Activated naive CD8-positive, alpha-beta T cell treated with anti-CD3 and anti-CD28 coated beads for 36 hours (primary cell): ENCODE data around the gene GPC5. TPM values are rescaled to one million over a fixed set of nuclear protein-coding genes. Genes with fewer than 3 reads are reported as not detected.

Experiments used
- DNase-seq: peaks from one replicate; pipeline ENCODE4 v3.0.0; 2021
- H3K27ac Mint-ChIP-seq: one replicate; pipeline ENCODE4 v1.8.0; 2022; ENCODE audit warnings: mild to moderate bottlenecking, moderate library complexity, mixed read lengths
- H3K27me3 Mint-ChIP-seq: one replicate; pipeline ENCODE4 v1.8.0; 2022; ENCODE audit warnings: mild to moderate bottlenecking, mixed read lengths
- H3K36me3 Mint-ChIP-seq: one replicate; pipeline ENCODE4 v1.8.0; 2021; ENCODE audit warnings: mild to moderate bottlenecking, mixed read lengths
- H3K4me1 Mint-ChIP-seq: one replicate; pipeline ENCODE4 v1.8.0; 2021; ENCODE audit warnings: mixed read lengths
- H3K4me3 Mint-ChIP-seq: one replicate; pipeline ENCODE4 v1.8.0; 2022; ENCODE audit warnings: mild to moderate bottlenecking, moderate library complexity, mixed read lengths
- H3K9me3 Mint-ChIP-seq: one replicate; pipeline ENCODE4 v1.8.0; 2022; ENCODE audit warnings: mixed read lengths
- total RNA-seq, 2 experiments: library from RNA; stranded (reverse); gene quantifications; one replicate each; pipeline ENCODE4 v1.2.3, GENCODE V29; 2021

Gene GPC5
- total RNA-seq, 2 experiments from 2014 or later = 0.23 TPM; not detected in 1

- Mint-ChIP-seq H3K36me3 (no peaks in the 10 kb centered on the region), H3K4me1 (no peaks in the 10 kb centered on the region), H3K27me3 (no peaks in the 10 kb centered on the region), H3K27ac (no peak overlapping the region), H3K4me3 (no peak overlapping the region), H3K9me3 (no peaks in the 10 kb centered on the region)
- DNase-seq = no peak
These were observed 414.8 kb downstream of the GPC5 start for GRCh38 chr13:91813253-91813652.

- Mint-ChIP-seq H3K27me3 (no peaks in the 10 kb centered on the region), H3K27ac (no peak overlapping the region), H3K4me1 (no peaks in the 10 kb centered on the region), H3K9me3 (no peaks in the 10 kb centered on the region), H3K36me3 (no peaks in the 10 kb centered on the region), H3K4me3 (no peak overlapping the region)
- no peak for DNase-seq
These were observed 417.9 kb downstream of the GPC5 start for GRCh38 chr13:91816263-91816807.

GRCh38 chr13:91817250-91817649 lies 418.8 kb downstream of the GPC5 start:
- Mint-ChIP-seq H3K36me3 (no peaks in the 10 kb centered on the region), H3K4me3 (no peak overlapping the region), H3K27me3 (no peaks in the 10 kb centered on the region), H3K9me3 (no peaks in the 10 kb centered on the region), H3K27ac (no peak overlapping the region), H3K4me1 (no peaks in the 10 kb centered on the region)
- no peak for DNase-seq

GRCh38 chr13:91824416-91824815 lies 426.0 kb downstream of the GPC5 start:
- H3K4me1 Mint-ChIP-seq = no peaks in the 10 kb centered on the region
- H3K27me3 Mint-ChIP-seq = no peaks in the 10 kb centered on the region
- H3K9me3 Mint-ChIP-seq = peaks cover 6% of the 10 kb centered on the region
- no peak overlapping the region for H3K4me3 Mint-ChIP-seq
- no peak overlapping the region for H3K27ac Mint-ChIP-seq
- no peak for DNase-seq
- H3K36me3 Mint-ChIP-seq = no peaks in the 10 kb centered on the region

- peaks cover 9% of the 10 kb centered on the region for H3K9me3 Mint-ChIP-seq
- no peak overlapping the region for H3K27ac Mint-ChIP-seq
- no peaks in the 10 kb centered on the region for H3K36me3 Mint-ChIP-seq
- H3K4me1 Mint-ChIP-seq = no peaks in the 10 kb centered on the region
- no peak overlapping the region for H3K4me3 Mint-ChIP-seq
- H3K27me3 Mint-ChIP-seq = no peaks in the 10 kb centered on the region
- no peak for DNase-seq
These were observed 427.1 kb downstream of the GPC5 start for GRCh38 chr13:91825516-91825915.

DNA sequence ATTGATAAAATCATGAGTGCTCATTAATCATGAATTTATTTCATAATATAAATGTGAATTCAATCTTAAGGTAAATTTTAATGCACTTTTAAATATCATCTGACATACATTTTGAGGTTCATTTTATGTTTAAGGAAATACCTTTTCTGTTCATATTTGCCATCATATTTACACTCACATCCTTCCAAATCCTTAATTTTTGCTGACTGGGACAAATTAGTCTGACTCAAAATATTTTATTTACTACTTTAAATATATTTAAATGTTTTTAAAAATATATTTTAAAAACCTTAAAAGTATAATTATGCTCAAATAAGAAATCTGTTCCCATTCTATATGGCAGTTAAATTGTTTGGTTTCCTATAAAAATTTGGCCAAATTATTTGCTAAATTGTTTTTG lies 438.1 kb downstream of the GPC5 start:
- no peak for DNase-seq
- Mint-ChIP-seq H3K27me3 (no peaks in the 10 kb centered on the region), H3K36me3 (no peaks in the 10 kb centered on the region), H3K9me3 (no peaks in the 10 kb centered on the region), H3K27ac (no peak overlapping the region), H3K4me1 (no peaks in the 10 kb centered on the region), H3K4me3 (no peak overlapping the region)

DNA sequence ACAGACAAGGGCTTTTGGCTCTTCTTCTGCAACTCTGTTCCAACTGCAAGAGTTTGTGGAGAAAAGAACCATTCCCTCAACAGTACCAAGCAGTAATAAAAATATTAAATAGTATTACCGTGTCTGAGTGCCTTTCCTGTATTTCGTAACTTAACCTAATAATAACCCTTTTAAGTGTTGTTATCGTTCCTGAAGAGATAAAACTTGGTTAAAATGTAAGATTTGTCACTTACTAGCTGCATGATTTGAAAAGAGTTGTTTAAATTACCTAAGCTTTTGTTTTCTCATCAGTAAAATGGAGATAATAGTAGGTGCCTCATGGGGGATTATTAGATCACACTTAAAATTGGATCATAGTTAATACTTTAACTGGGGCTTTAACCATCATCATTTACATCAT lies 447.2 kb downstream of the GPC5 start:
- Mint-ChIP-seq H3K27ac (no peak overlapping the region), H3K36me3 (no peaks in the 10 kb centered on the region), H3K9me3 (peaks cover 3% of the 10 kb centered on the region)

DNA sequence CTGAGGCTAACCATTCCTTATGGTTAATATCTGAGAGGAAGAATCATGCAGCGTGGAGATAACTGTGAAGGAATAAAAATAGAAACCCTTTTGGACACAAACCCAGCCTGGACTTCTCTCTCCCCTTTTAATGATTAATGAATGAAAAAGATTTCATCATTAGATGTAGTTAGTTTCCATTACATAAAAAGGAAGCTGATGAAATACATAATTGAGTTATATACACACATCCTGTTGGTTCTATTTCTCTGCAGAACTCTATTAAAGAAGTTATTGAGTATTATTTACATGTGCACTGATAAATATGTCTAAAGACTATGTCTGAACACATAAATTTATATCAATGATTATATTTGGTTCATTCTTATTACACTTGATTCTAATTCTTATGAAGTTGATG lies 465.3 kb downstream of the GPC5 start:
- Mint-ChIP-seq H3K4me3 (no peak overlapping the region), H3K27me3 (no peaks in the 10 kb centered on the region), H3K4me1 (no peaks in the 10 kb centered on the region), H3K36me3 (no peaks in the 10 kb centered on the region), H3K27ac (no peak overlapping the region), H3K9me3 (peaks cover 2% of the 10 kb centered on the region)
- DNase-seq = no peak

More for the DNA sequence above, 447.2 kb downstream of the GPC5 start:
- H3K27me3 Mint-ChIP-seq = no peaks in the 10 kb centered on the region
- H3K4me3 Mint-ChIP-seq = no peak overlapping the region
- no peak for DNase-seq
- no peaks in the 10 kb centered on the region for H3K4me1 Mint-ChIP-seq

- Mint-ChIP-seq H3K4me3 (no peak overlapping the region), H3K27me3 (no peaks in the 10 kb centered on the region), H3K36me3 (no peaks in the 10 kb centered on the region), H3K4me1 (no peaks in the 10 kb centered on the region), H3K27ac (no peak overlapping the region), H3K9me3 (no peaks in the 10 kb centered on the region)
- no peak for DNase-seq
These were observed 469.9 kb downstream of the GPC5 start for GRCh38 chr13:91868351-91868750.

DNA sequence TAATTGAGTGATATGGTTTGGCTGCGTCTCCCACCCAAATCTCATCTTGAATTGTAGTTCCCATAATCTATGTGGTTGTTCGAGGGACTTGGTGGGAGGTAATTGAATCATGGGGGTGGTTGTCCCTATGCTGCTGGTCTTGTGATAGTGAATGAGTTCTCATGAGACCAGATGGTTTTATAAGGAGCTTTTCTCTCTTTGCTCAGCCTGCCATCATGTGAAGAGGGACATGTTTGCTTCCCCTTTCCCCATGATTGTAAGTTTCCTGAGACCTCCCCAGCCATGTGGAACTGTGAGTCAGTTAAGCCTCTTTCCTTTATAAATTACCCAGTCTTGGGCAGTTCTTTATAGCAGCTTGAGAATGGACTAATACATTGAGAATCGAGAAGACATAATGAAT lies 480.1 kb downstream of the GPC5 start:
- H3K27ac Mint-ChIP-seq = no peak overlapping the region
- no peaks in the 10 kb centered on the region for H3K27me3 Mint-ChIP-seq
- H3K36me3 Mint-ChIP-seq = no peaks in the 10 kb centered on the region

GRCh38 chr13:91879360-91879759 lies 480.9 kb downstream of the GPC5 start:
- H3K4me1 Mint-ChIP-seq = no peaks in the 10 kb centered on the region
- no peaks in the 10 kb centered on the region for H3K36me3 Mint-ChIP-seq
- DNase-seq = no peak

More for the DNA sequence above, 480.1 kb downstream of the GPC5 start:
- DNase-seq = no peak
- H3K4me1 Mint-ChIP-seq = no peaks in the 10 kb centered on the region
- H3K9me3 Mint-ChIP-seq = no peaks in the 10 kb centered on the region
- no peak overlapping the region for H3K4me3 Mint-ChIP-seq

DNA sequence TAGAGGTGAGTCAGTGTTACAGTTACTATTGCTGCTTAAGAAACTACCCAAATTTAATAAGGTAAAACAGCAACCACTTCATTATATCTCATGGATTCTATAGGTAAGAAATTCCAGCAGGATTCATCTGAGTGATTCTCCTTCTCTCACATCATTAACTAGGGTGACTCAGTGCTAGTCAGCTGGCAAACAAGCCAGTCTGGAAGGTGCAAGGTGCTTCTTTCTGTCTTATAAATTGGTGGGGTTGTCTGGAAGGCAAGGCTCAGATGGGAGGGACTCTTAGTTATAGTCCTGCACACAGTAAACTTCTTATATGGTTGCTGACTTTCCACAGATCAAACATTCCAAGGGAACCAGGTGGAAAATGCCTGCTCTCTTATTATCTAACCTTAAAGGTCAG lies 484.5 kb downstream of the GPC5 start:
- no peak overlapping the region for H3K27ac Mint-ChIP-seq
- H3K27me3 Mint-ChIP-seq = no peaks in the 10 kb centered on the region
- no peak overlapping the region for H3K4me3 Mint-ChIP-seq
- H3K4me1 Mint-ChIP-seq = no peaks in the 10 kb centered on the region
- H3K9me3 Mint-ChIP-seq = peaks cover 8% of the 10 kb centered on the region
- no peak for DNase-seq
- no peaks in the 10 kb centered on the region for H3K36me3 Mint-ChIP-seq

More at GRCh38 chr13:91879360-91879759, 480.9 kb downstream of the GPC5 start:
- Mint-ChIP-seq H3K27me3 (no peaks in the 10 kb centered on the region), H3K27ac (no peak overlapping the region), H3K4me3 (no peak overlapping the region), H3K9me3 (peaks cover 2% of the 10 kb centered on the region)

DNA sequence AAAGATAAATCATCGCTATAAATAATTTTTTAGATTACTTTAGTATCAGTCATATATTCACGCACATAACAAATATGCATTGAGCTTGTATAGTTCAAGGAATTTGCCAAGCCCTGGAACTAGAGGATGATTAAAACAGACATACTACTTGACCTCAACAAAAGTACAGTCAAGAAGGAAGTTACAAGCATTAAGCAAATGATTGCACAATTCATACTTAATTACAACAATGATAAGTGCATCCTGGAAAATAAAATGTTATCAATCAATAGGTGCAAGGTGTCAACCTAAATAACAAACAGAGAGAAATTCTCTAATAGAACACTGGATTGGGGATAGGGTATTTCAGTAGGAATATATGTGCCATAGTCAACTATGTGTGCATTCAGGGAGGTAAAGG lies 491.2 kb downstream of the GPC5 start:
- peaks cover 9% of the 10 kb centered on the region for H3K9me3 Mint-ChIP-seq
- H3K4me3 Mint-ChIP-seq = no peak overlapping the region
- H3K36me3 Mint-ChIP-seq = no peaks in the 10 kb centered on the region
- H3K27ac Mint-ChIP-seq = no peak overlapping the region
- no peaks in the 10 kb centered on the region for H3K4me1 Mint-ChIP-seq
- no peak for DNase-seq
- H3K27me3 Mint-ChIP-seq = no peaks in the 10 kb centered on the region

GRCh38 chr13:91891141-91891540 lies 492.7 kb downstream of the GPC5 start:
- Mint-ChIP-seq H3K27ac (no peak overlapping the region), H3K36me3 (no peaks in the 10 kb centered on the region), H3K4me1 (no peaks in the 10 kb centered on the region)

DNA sequence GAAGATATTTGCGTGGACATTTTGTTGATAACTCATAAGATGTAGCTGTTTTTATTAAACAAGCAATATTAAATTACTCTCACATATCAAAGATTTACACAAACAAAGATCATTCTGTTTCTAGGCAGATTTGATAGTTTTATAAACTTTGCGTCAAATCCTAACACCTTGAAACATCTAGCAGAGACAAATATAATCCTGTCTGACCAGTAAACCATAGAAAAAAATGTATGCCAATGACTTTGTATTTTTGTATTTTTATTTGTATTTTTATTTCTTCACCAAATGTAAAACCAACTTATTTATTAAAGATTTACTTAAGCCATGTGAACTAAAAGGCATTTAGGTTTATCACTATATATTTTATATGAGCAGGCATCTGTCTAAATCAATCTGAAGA lies 494.6 kb downstream of the GPC5 start:
- H3K4me3 Mint-ChIP-seq = no peak overlapping the region
- H3K27ac Mint-ChIP-seq = no peak overlapping the region
- H3K9me3 Mint-ChIP-seq = peaks cover 5% of the 10 kb centered on the region
- no peak for DNase-seq
- no peaks in the 10 kb centered on the region for H3K36me3 Mint-ChIP-seq
- H3K27me3 Mint-ChIP-seq = no peaks in the 10 kb centered on the region
- no peaks in the 10 kb centered on the region for H3K4me1 Mint-ChIP-seq

More at GRCh38 chr13:91891141-91891540, 492.7 kb downstream of the GPC5 start:
- H3K4me3 Mint-ChIP-seq = no peak overlapping the region
- H3K27me3 Mint-ChIP-seq = no peaks in the 10 kb centered on the region
- DNase-seq = no peak
- H3K9me3 Mint-ChIP-seq = peaks cover 11% of the 10 kb centered on the region

DNA sequence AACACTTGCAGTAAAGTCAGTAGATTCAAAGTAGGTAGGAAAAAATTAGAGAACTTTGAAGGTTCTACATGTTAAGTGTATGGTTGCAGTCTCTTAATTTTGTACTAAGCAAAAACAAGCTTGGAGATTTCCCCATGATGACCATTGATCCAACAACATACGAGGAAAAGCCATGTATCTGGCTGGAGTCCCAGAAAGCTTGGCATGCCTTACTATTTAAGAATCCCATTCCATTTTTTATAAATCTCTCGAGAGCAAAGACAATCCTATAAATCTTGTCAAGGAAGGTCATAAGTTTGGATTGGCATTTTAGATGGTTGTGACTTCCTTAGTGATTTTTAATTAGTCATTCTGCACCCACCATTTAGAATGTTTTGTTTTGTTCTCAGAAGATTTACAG lies 495.9 kb downstream of the GPC5 start:
- Mint-ChIP-seq H3K4me1 (no peaks in the 10 kb centered on the region), H3K36me3 (no peaks in the 10 kb centered on the region)
- no peak for DNase-seq

More for the DNA sequence above, 495.9 kb downstream of the GPC5 start:
- Mint-ChIP-seq H3K27me3 (no peaks in the 10 kb centered on the region), H3K27ac (no peak overlapping the region), H3K9me3 (peaks cover 3% of the 10 kb centered on the region), H3K4me3 (no peak overlapping the region)
